Measurements from ENCODE around the gene SYT15. TPM values are rescaled to one million over a fixed set of nuclear protein-coding genes. Genes with fewer than 3 reads are reported as not detected.

Gene SYT15
- total RNA-seq, 2 donors from 2014 or later: 1.6 to 7.0 TPM

DNA sequence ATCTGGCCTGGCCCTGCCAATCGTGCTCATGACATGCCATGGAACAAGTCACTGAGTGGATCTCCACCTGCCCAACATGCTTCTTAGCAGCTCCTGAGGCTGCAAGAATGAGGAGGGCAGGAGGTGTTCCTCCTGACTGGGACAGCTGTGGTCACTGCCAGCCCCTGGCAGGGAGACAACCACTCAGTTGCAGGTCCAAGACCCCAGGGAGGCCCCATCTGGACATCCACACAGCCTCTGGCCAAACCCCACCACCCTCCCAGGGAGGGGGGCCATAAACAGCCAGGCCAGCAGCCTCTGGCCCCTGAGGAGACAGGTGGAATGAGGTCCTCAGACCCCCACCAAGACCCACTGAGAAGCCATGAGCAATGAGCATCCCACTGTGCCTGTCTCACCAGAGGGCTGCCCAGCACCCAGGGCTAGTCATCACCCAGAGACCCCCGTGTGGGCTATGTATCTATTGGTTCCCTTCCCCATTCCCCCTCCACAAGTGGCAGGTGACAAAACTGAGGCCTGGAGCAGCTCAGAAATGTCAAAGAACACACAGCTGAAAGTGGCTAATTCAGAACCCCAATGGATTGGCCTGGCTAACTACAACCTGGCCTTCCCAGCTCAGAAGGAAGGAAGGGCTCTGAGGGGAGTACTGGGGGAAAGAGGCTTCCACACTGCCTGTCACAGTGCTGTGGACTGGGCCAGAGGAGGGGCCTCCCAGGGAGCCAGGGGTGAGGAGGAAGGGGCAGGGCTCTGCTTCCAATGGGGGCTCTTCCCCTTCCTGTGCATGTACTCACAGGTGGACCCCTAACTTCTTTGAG lies 25.5 kb upstream of the SYT15 start:
- no peaks in the 10 kb centered on the region for H3K9me3 ChIP-seq
- H3K4me1 ChIP-seq (replicated peaks): peaks cover 7% of the 10 kb centered on the region
- no peak overlapping the region for H3K4me3 ChIP-seq
- peak; percentile 3 for DNase-seq (ENCODE audit: low spot score)
- intact Hi-C loops (cut with DNase I): loop anchor here (10.0 kb wide), 1 partner anchor 329 kb away; no protein-coding TSS in a partner anchor
- H3K27ac ChIP-seq: no peak overlapping the region
- H3K27me3 ChIP-seq (replicated peaks; ENCODE audit: insufficient read depth): no peaks in the 10 kb centered on the region
- H3K36me3 ChIP-seq: no peaks in the 10 kb centered on the region
- TF ChIP-seq, protein P1, sequence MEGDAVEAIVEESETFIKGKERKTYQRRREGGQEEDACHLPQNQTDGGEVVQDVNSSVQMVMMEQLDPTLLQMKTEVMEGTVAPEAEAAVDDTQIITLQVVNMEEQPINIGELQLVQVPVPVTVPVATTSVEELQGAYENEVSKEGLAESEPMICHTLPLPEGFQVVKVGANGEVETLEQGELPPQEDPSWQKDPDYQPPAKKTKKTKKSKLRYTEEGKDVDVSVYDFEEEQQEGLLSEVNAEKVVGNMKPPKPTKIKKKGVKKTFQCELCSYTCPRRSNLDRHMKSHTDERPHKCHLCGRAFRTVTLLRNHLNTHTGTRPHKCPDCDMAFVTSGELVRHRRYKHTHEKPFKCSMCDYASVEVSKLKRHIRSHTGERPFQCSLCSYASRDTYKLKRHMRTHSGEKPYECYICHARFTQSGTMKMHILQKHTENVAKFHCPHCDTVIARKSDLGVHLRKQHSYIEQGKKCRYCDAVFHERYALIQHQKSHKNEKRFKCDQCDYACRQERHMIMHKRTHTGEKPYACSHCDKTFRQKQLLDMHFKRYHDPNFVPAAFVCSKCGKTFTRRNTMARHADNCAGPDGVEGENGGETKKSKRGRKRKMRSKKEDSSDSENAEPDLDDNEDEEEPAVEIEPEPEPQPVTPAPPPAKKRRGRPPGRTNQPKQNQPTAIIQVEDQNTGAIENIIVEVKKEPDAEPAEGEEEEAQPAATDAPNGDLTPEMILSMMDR (IDR thresholded peaks at IDR 0.05): no peak
- TF ChIP-seq POLR2AphosphoS5 (IDR thresholded peaks at IDR 0.05): no peak
- WGBS: 81% methylated on average over 2 of the region's 2 CpGs

DNA sequence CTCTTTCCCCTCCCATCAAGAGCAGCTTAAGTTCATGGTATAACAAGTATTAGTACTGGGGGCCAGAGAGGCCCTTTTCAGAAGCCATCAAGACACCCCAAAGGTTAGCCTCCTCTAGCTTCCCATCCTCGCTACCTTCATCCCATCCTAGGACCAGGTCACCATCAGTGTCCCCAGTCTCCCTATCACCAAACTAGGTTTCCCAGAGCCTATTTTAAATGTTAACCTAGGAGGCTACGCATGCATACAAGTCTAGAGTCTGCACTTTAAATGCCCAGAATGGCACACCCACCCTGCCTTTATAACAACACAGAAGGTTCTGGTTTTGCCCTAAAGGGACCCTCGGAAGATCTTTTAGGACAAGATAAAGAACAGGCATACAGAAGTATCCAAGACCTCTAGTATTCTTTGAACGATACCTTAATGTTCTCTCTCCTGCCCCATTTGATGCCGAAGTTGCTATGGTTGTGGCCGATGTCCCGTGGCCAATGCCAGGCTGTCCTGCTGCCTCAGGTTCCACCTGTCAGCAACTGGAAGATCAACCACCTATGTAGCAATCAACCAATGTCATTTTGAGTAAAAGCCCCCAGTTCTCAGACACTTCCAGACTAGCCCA lies 24.7 kb upstream of the SYT15 start:
- Histone ChIP-seq H3K36me3 (no peaks in the 10 kb centered on the region), H3K27ac (no peak overlapping the region), H3K9me3 (no peaks in the 10 kb centered on the region), H3K27me3 (replicated peaks; ENCODE audit: insufficient read depth) (no peaks in the 10 kb centered on the region), H3K4me3 (no peak overlapping the region), H3K4me1 (replicated peaks) (peaks cover 7% of the 10 kb centered on the region)
- intact Hi-C loops (cut with DNase I): loop anchor here (10.0 kb wide), 1 partner anchor 329 kb away; no protein-coding TSS in a partner anchor
- WGBS: 90% methylated on average over 7 of the region's 7 CpGs
- TF ChIP-seq POLR2A (IDR thresholded peaks at IDR 0.05) (no peak), POLR2AphosphoS5 (IDR thresholded peaks at IDR 0.05) (no peak)
- TF ChIP-seq, protein P1 (IDR thresholded peaks at IDR 0.05): no peak
- DNase-seq (ENCODE audit: low spot score): peak; percentile 3

DNA sequence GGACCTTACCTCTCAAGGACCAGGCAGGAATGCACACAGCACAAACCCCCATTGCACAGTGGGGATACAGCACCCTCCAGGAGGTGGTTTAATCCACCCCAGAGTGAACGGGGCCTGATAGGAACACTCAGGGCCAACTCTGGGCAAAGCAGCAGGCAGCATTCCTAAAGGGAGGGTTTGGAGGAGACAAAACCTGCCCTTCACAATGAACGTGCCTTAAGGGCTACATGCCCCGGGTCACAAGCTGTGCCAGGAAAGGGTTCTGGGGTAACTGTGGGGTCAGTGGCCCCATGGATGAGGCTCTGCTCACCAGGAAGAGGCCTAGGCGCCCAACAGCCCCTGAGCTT lies 23.6 kb upstream of the SYT15 start:
- 65% methylated on average over 4 of the region's 4 CpGs for WGBS
- peak; percentile 8 for DNase-seq (ENCODE audit: low spot score)
- no peaks in the 10 kb centered on the region for H3K27me3 ChIP-seq (replicated peaks; ENCODE audit: insufficient read depth)

DNA sequence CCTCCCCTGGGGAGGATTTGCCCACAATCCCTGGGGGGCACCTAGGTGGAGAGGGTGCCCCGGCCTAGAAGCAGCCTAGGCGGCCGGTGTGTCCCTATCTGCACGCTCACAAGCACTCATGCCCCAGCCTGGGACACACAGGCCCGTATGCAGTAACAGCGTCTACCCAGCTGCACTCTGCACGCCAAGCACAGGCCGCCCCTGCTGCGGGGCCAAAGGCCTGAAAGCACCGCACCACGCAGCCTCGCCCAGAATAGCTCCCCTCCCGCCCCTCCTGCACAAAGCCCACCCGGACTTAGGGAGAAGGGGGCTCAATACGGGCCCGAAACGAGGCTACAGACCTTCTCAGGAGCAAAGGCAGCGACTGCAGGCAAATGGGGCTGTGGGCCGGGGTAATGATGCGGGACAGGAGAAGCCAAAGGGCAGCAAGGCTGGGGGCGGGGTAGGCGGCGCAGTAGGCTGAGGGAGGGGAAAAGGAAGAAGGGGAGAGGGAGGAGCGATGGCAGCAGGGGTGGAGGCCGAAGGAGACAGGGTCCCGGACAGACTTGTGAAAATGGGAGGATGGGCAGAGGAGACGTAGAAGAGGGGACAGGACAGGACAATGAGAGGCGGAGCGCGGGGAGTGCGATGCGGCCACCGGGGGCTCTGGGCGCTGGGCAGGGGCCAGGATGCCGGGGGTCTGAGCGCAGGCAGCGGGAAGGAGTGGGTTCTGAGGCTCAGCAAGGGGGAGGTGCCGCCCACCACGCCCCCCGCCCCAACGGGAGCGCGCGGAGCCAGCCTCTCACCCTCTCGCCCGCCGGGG lies 23.0 kb upstream of the SYT15 start:
- TF ChIP-seq POLR2A (IDR thresholded peaks at IDR 0.05) (no peak), POLR2AphosphoS5 (IDR thresholded peaks at IDR 0.05) (no peak)
- TF ChIP-seq, protein P1 (IDR thresholded peaks at IDR 0.05): no peak
- DNase-seq (ENCODE audit: low spot score): peak; percentile 6
- 21% methylated on average over 47 of the region's 47 CpGs for WGBS
- peak overlapping the region; percentile 38 to 48 for H3K4me3 ChIP-seq
- H3K36me3 ChIP-seq: no peaks in the 10 kb centered on the region
- no peaks in the 10 kb centered on the region for H3K27me3 ChIP-seq (replicated peaks; ENCODE audit: insufficient read depth)
- H3K4me1 ChIP-seq (replicated peaks): peaks cover 7% of the 10 kb centered on the region
- intact Hi-C loops (cut with DNase I): loop anchor here (10.0 kb wide), 1 partner anchor 331 kb away; no protein-coding TSS in a partner anchor
- peak overlapping the region; percentile 3 to 42 for H3K27ac ChIP-seq
- H3K9me3 ChIP-seq: no peaks in the 10 kb centered on the region

More for the DNA sequence above, 23.6 kb upstream of the SYT15 start:
- no peaks in the 10 kb centered on the region for H3K36me3 ChIP-seq
- intact Hi-C loops (cut with DNase I): loop anchor here (10.0 kb wide), 1 partner anchor 331 kb away; no protein-coding TSS in a partner anchor
- H3K27ac ChIP-seq: no peak overlapping the region
- no peaks in the 10 kb centered on the region for H3K9me3 ChIP-seq
- TF ChIP-seq POLR2AphosphoS5 (IDR thresholded peaks at IDR 0.05) (no peak), POLR2A (IDR thresholded peaks at IDR 0.05) (no peak)
- TF ChIP-seq, protein P1 (IDR thresholded peaks at IDR 0.05): no peak
- H3K4me3 ChIP-seq: peak overlapping the region in 1 of 2 donors; percentile 48
- H3K4me1 ChIP-seq (replicated peaks): peaks cover 7% of the 10 kb centered on the region
